Right lobe of liver (tissue), 4 donors: ENCODE results near the gene KAT2B.

Source experiments
- CTCF ChIP-seq, 4 donors: fragments of 200-600 bp in 3 of 4; fragments of 450-650 bp in 1 of 4; IDR thresholded peaks; one replicate each; pipeline versions ENCODE4 v1.5.1 to v1.8.0; 2016 to 2022; ENCODE audit warnings: antibody characterized with exemption in 4 of 4, mild to moderate bottlenecking in 2 of 4
- POLR2A ChIP-seq: fragments of 450-650 bp; IDR thresholded peaks from one replicate; pipeline ENCODE4 v1.6.1; 2017; ENCODE audit warnings: antibody characterized with exemption, mild to moderate bottlenecking
- donor health status: DM: no; HTN: no; CAD: no.
- donor health status: DM: no; HTN: no; CAD: no.
- donor health status: DM: no; HTN: yes; CAD: no.

- TF ChIP-seq POLR2A: no peak
- TF ChIP-seq CTCF (IDR thresholded peaks at IDR 0.05): no peak
These were observed 89.9 kb downstream of the KAT2B start for GRCh38 chr3:20130106-20130505.
